Ovary (tissue), 9 donors: ENCODE measurements around the gene TNIP1. TPM values are rescaled to one million over a fixed set of nuclear protein-coding genes. Genes with fewer than 3 reads are reported as not detected.

Experiments
- DNase-seq, 5 donors: peaks; one replicate each; pipeline ENCODE4 v3.0.0-alpha.2; 2019 to 2020
- H3K27ac ChIP-seq, 2 donors: fragments of 200-600 bp; one replicate each; pipeline versions ENCODE4 v1.5.1 to v1.8.0; 2019 to 2022
- H3K27me3 ChIP-seq: fragments of 200-600 bp; one replicate; pipeline ENCODE4 v1.8.0; 2022
- H3K36me3 ChIP-seq: fragments of 200-600 bp; sonication (generic); one replicate; pipeline ENCODE4 v1.5.1; 2019
- H3K4me1 ChIP-seq: one replicate; pipeline ENCODE4 v1.8.1; 2013; ENCODE audit warnings: mild to moderate bottlenecking, moderate library complexity; ENCODE audit not compliant: insufficient read depth
- H3K4me3 ChIP-seq: fragments of 200-600 bp; sonication (generic); one replicate; pipeline ENCODE4 v1.5.1; 2017
- H3K9me3 ChIP-seq, 2 donors: fragments of 200-600 bp in 1 of 2; sonication (generic) in 1 of 2; one replicate each; pipeline versions ENCODE4 v1.5.1 to v1.8.1; 2013 to 2019; ENCODE audit warnings: mild to moderate bottlenecking in 1 of 2, moderate library complexity in 1 of 2
- EP300 ChIP-seq: sonication (generic); formaldehyde crosslinking; IDR thresholded peaks from one replicate; pipeline ENCODE4 v1.6.1; 2017; ENCODE audit warnings: antibody characterized with exemption
- POLR2A ChIP-seq: fragments of 450-650 bp; IDR thresholded peaks from one replicate; pipeline ENCODE4 v1.6.1; 2017; ENCODE audit warnings: antibody characterized with exemption, mild to moderate bottlenecking, moderate library complexity
- WGBS, 3 donors: extraction: QIAGEN DNeasy Blood & Tissue Kit in 1 of 3; methylation state at CpG; one replicate each; pipeline versions ENCODE4 v1.1.5 to v1.1.7; 2013 to 2017; 5-methylcytosine and 5-hydroxymethylcytosine counted together
- intact Hi-C, 4 donors: fragments of 100-400 bp; cut with DNase I; formaldehyde crosslinking; loops; one replicate each; pipeline versions ENCODE4 v1.11.0 to v1.15.1; 2022 to 2023
- polyA plus RNA-seq, 2 donors: library from polyadenylated mRNA; stranded (reverse); fragments of 200-250 nt in 1 of 2; fragments of 350-450 nt in 1 of 2; fragmentation: Illumina TruSeq in 1 of 2; extraction: RNeasy Lipid Tissue Mini Kit (QIAGEN cat#74804) in 1 of 2; gene quantifications; one replicate each; pipeline ENCODE4 v1.2.3, GENCODE V29; 2013 to 2014
- total RNA-seq, 7 donors: library from RNA; depleted of rRNA in 2 of 7; stranded (reverse); fragments of >200 nt in 2 of 7; fragmentation: NEBNext Ultra II Directional in 3 of 7; extraction: Animal tissue kit (Norgen Biotek cat#: 25700) in 3 of 7; gene quantifications; one replicate each; pipeline versions ENCODE4 v1.1.0 to v1.2.4, GENCODE V29; 2016 to 2023
- TF ChIP-seq, protein P1 (sequence below), 3 donors: fragments of 450-650 bp in 2 of 3; fragments of 200-600 bp in 1 of 3; IDR thresholded peaks; one replicate each; pipeline versions ENCODE4 v1.5.1 to v1.8.0; 2016 to 2022; ENCODE audit warnings: antibody characterized with exemption in 3 of 3, mild to moderate bottlenecking in 1 of 3
- donor health status: DM: no; HTN: no; CAD: no; lungs with moderate emphysema.
- donor health status: DM: no; HTN: no; CAD: no.
- donor health status: Bipolar disorder and iron deficiency.
- donor health status: DM: yes; HTN: yes; CAD: no.
- donor health status: DM: no; HTN: no; CAD: no.
- donor health status: DM: yes; HTN: yes; CAD: no.

Gene TNIP1
- total and polyA plus RNA-seq, 9 donors, result 39.4 to 89.7 (median 60.6) TPM

- 96 to 100% (median 98%) methylated on average over 4 of the region's 4 CpGs for WGBS, 3 donors
- H3K27me3 ChIP-seq, result no peaks in the 10 kb centered on the region
- no peak overlapping the region for H3K27ac ChIP-seq
- intact Hi-C loops, result loop anchor here in 3 of 4 donors (5.0 to 10.0 kb wide), 4 partner anchors 47 to 111 kb away; no protein-coding TSS in a partner anchor
- H3K9me3 ChIP-seq, result no peaks in the 10 kb centered on the region
- no peaks in the 10 kb centered on the region for H3K4me1 ChIP-seq
- H3K36me3 ChIP-seq, result no peaks in the 10 kb centered on the region
- H3K4me3 ChIP-seq, result no peak overlapping the region
- no peak for DNase-seq
- TF ChIP-seq POLR2A (no peak), EP300 (no peak)
- TF ChIP-seq, protein P1, sequence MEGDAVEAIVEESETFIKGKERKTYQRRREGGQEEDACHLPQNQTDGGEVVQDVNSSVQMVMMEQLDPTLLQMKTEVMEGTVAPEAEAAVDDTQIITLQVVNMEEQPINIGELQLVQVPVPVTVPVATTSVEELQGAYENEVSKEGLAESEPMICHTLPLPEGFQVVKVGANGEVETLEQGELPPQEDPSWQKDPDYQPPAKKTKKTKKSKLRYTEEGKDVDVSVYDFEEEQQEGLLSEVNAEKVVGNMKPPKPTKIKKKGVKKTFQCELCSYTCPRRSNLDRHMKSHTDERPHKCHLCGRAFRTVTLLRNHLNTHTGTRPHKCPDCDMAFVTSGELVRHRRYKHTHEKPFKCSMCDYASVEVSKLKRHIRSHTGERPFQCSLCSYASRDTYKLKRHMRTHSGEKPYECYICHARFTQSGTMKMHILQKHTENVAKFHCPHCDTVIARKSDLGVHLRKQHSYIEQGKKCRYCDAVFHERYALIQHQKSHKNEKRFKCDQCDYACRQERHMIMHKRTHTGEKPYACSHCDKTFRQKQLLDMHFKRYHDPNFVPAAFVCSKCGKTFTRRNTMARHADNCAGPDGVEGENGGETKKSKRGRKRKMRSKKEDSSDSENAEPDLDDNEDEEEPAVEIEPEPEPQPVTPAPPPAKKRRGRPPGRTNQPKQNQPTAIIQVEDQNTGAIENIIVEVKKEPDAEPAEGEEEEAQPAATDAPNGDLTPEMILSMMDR (IDR thresholded peaks at IDR 0.05), result no peak
These were observed 26.9 kb downstream of the TNIP1 start for GRCh38 chr5:151053796-151054462.

DNA sequence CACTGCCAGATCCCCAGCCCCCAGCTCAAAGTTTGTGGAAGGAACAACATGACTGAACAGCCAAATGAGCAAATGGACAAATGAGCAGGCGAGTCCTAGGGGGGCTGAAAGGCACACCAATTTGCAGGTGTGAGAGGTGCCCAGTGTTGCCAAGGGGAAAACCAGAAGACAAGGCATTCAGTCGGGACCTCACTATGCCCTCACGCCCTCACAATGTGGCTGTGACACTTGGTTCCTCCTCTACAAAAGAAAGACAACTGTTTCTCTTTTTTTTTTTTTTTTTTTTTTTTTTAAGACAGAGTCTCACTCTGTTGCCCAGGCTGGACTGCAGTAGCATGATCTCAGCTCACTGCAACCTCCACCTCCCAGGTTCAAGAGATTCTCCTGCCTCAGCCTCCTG is 28.0 kb downstream of the TNIP1 start:
- no peak overlapping the region for H3K27ac ChIP-seq
- no peaks in the 10 kb centered on the region for H3K36me3 ChIP-seq
- 86 to 97% (median 91%) methylated on average over 3 of the region's 3 CpGs for WGBS, 3 donors
- no peak for DNase-seq
- no peaks in the 10 kb centered on the region for H3K4me1 ChIP-seq
- TF ChIP-seq, protein P1 (IDR thresholded peaks at IDR 0.05), result no peak
- TF ChIP-seq EP300, result no peak
- TF ChIP-seq POLR2A, result no peak
- H3K9me3 ChIP-seq, result no peaks in the 10 kb centered on the region
- H3K4me3 ChIP-seq, result no peak overlapping the region
- intact Hi-C loops, result loop anchor here in 3 of 4 donors (5.0 to 10.0 kb wide), 4 partner anchors 46 to 112 kb away; no protein-coding TSS in a partner anchor
- H3K27me3 ChIP-seq, result no peaks in the 10 kb centered on the region

GRCh38 chr5:151051931-151052608 is 28.8 kb downstream of the TNIP1 start:
- DNase-seq, result no peak

More at GRCh38 chr5:151051931-151052608, 28.8 kb downstream of the TNIP1 start:
- Histone ChIP-seq H3K9me3 (no peaks in the 10 kb centered on the region), H3K36me3 (no peaks in the 10 kb centered on the region), H3K4me3 (no peak overlapping the region), H3K27ac (peak overlapping the region; percentile 1 to 56), H3K4me1 (no peaks in the 10 kb centered on the region), H3K27me3 (no peaks in the 10 kb centered on the region)
- intact Hi-C loops, result loop anchor here (2.0 to 10.0 kb wide), 5 partner anchors 45 to 113 kb away; no protein-coding TSS in a partner anchor
- TF ChIP-seq EP300 (no peak), POLR2A (no peak)
- TF ChIP-seq, protein P1 (IDR thresholded peaks at IDR 0.05), result no peak
- 59 to 69% (median 62%) methylated on average over 10 of the region's 10 CpGs for WGBS, 3 donors
